ENCODE measurements around the gene ADAMTS12.
A peak's percentile ranks its signal among the peaks of the same experiment; 100 is the strongest.

The ADAMTS12 gene

DNA sequence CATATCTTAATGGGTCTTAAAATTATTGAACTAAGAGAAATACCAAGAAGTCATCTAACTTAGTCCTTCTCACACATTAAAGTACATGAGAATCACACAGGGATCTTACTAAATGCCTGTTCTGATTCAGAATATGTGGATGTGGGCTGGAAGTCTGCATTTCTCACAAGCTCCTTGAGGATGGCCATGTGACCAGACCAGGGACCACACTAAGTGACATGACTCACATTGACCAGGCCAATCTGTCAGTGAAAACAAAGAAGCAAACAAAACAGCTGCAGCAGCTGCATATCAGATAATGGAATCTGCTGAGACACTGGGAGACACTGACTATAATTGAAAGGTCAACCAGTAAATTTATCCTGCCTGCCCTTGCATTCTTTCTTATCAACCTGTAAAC is 110.5 kb downstream of the ADAMTS12 start:
- Histone ChIP-seq H3K14ac (ENCODE audit: low read length) (no peak overlapping the region), H3K18ac (ENCODE audit: low read length) (no peak overlapping the region), H3K36me3 (replicated peaks in 1 of 2; ENCODE audit: control insufficient read depth in 2 of 2, insufficient read depth in 2 of 2, low read length in 2 of 2) (no peaks in the 10 kb centered on the region), H2AK5ac (ENCODE audit: low read depth, low read length) (no peak overlapping the region), H4K91ac (ENCODE audit: low read depth, low read length, poor library complexity) (no peak overlapping the region), H2BK120ac (ENCODE audit: low read depth, low read length) (no peak overlapping the region), H2BK5ac (ENCODE audit: low read length) (no peak overlapping the region), H3K27ac (replicated peaks; ENCODE audit: low read length) (no peak overlapping the region), H3K4me2 (ENCODE audit: insufficient read depth, low read length, poor library complexity, severe bottlenecking) (no peak overlapping the region), H3K23ac (ENCODE audit: low read depth, low read length, poor library complexity) (no peak overlapping the region), H4K8ac (ENCODE audit: low read depth, low read length) (no peak overlapping the region), H3K4me3 (ENCODE audit: low read length in 2 of 2) (no peak overlapping the region), H3K4me1 (ENCODE audit: control insufficient read depth in 2 of 2, insufficient read depth in 1 of 2, low read depth in 1 of 2, low read length in 2 of 2) (peaks cover 2 to 13% of the 10 kb centered on the region in 2 donors), H2AFZ (ENCODE audit: low read length) (no peak overlapping the region), H3K9me3 (replicated peaks in 1 of 2; ENCODE audit: control insufficient read depth in 2 of 2, insufficient read depth in 1 of 2, low read depth in 1 of 2, low read length in 2 of 2) (peaks cover 0 to 52% of the 10 kb centered on the region in 2 donors), H3K9ac (ENCODE audit: low read depth, low read length, poor library complexity) (no peak overlapping the region), H3K79me1 (ENCODE audit: low read depth, low read length) (no peaks in the 10 kb centered on the region), H2BK12ac (ENCODE audit: low read length) (no peak overlapping the region), H3K27me3 (ENCODE audit: control insufficient read depth in 3 of 3, insufficient read depth in 3 of 3, low read depth in 1 of 3, low read length in 3 of 3) (no peaks in the 10 kb centered on the region), H2BK15ac (ENCODE audit: low read length) (no peak overlapping the region), H3K4ac (ENCODE audit: low read length) (no peak overlapping the region)
- DNase-seq (ENCODE audit: low spot score): peak; percentile 11

DNA sequence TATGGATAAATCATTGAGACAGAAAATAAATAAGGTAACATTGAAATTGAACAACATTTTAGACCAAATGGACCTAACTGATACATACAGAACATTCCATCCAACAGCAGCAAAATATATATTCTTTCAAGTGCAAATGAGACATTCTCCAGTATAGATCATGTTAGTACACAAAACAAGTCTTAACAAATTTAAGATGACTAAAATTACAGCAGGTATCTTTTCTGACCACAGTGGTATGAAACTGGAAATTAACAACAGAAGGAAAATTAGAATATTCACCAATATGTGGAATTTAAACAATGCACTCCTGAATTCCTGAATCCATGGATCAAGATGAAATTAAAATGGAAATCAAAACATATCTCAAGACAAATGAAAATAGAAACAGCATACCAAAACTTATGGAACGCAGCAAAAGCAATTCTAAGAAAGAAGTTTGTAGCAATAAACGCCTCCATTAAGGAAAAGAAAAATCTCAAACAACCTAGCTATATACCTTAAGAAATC is 115.6 kb downstream of the ADAMTS12 start:
- no peak overlapping the region for H3K14ac ChIP-seq (ENCODE audit: low read length)
- H3K9me3 ChIP-seq (replicated peaks in 1 of 2; ENCODE audit: control insufficient read depth in 2 of 2, insufficient read depth in 1 of 2, low read depth in 1 of 2, low read length in 2 of 2): peaks cover 0 to 33% of the 10 kb centered on the region in 2 donors
- no peak overlapping the region for H3K4ac ChIP-seq (ENCODE audit: low read length)
- no peak for DNase-seq (ENCODE audit: low spot score)
- H3K36me3 ChIP-seq (replicated peaks in 1 of 2; ENCODE audit: control insufficient read depth in 2 of 2, insufficient read depth in 2 of 2, low read length in 2 of 2): no peaks in the 10 kb centered on the region
- no peak overlapping the region for H3K4me2 ChIP-seq (ENCODE audit: insufficient read depth, low read length, poor library complexity, severe bottlenecking)
- H2BK12ac ChIP-seq (ENCODE audit: low read length): no peak overlapping the region
- no peak overlapping the region for H4K8ac ChIP-seq (ENCODE audit: low read depth, low read length)
- H3K79me1 ChIP-seq (ENCODE audit: low read depth, low read length): no peaks in the 10 kb centered on the region
- H2AK5ac ChIP-seq (ENCODE audit: low read depth, low read length): no peak overlapping the region
- WGBS, 2 donors (ENCODE audit: extremely low coverage in 2 of 2, insufficient read length in 2 of 2, insufficient replicate concordance in 1 of 2): no CpG with 5 or more reads among the region's 2 CpGs
- H2BK15ac ChIP-seq (ENCODE audit: low read length): no peak overlapping the region
- H3K9ac ChIP-seq (ENCODE audit: low read depth, low read length, poor library complexity): no peak overlapping the region
- no peak overlapping the region for H2AFZ ChIP-seq (ENCODE audit: low read length)
- H4K91ac ChIP-seq (ENCODE audit: low read depth, low read length, poor library complexity): no peak overlapping the region
- H3K4me1 ChIP-seq (ENCODE audit: control insufficient read depth in 2 of 2, insufficient read depth in 1 of 2, low read depth in 1 of 2, low read length in 2 of 2): peaks cover under 1 to 12% of the 10 kb centered on the region in 2 donors
- no peak overlapping the region for H3K18ac ChIP-seq (ENCODE audit: low read length)
- no peak overlapping the region for H2BK5ac ChIP-seq (ENCODE audit: low read length)
- H3K27me3 ChIP-seq (ENCODE audit: control insufficient read depth in 3 of 3, insufficient read depth in 3 of 3, low read depth in 1 of 3, low read length in 3 of 3): no peaks in the 10 kb centered on the region
- no peak overlapping the region for H3K4me3 ChIP-seq (ENCODE audit: low read length in 2 of 2)
- no peak overlapping the region for H3K27ac ChIP-seq (replicated peaks; ENCODE audit: low read length)
- H2BK120ac ChIP-seq (ENCODE audit: low read depth, low read length): no peak overlapping the region
- no peak overlapping the region for H3K23ac ChIP-seq (ENCODE audit: low read depth, low read length, poor library complexity)

DNA sequence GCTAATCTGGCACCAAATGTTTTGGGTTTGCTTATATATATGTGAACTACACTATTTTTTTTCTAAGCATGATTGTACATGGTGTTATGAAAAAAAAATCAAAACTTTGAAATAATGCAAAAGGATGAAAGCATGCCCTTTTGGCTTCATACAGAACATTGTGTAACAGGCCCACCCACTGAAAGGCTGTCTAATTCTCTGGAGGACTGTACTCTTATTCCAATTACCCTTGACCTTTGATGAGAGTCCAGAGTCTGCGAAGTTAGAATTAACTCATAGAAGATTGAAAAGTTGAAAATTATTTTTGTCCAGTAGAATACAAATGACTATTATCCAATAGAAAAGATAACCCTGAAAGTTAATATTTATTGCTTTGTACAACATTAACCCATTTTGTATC is 117.4 kb downstream of the ADAMTS12 start:
- no peak overlapping the region for H4K91ac ChIP-seq (ENCODE audit: low read depth, low read length, poor library complexity)
- H3K27me3 ChIP-seq (ENCODE audit: control insufficient read depth in 3 of 3, insufficient read depth in 3 of 3, low read depth in 1 of 3, low read length in 3 of 3): no peaks in the 10 kb centered on the region
- no peak overlapping the region for H3K14ac ChIP-seq (ENCODE audit: low read length)
- H3K9me3 ChIP-seq (replicated peaks in 1 of 2; ENCODE audit: control insufficient read depth in 2 of 2, insufficient read depth in 1 of 2, low read depth in 1 of 2, low read length in 2 of 2): peaks cover 0 to 33% of the 10 kb centered on the region in 2 donors
- no CpG with 5 or more reads among the region's 1 CpG for WGBS, 2 donors (ENCODE audit: extremely low coverage in 2 of 2, insufficient read length in 2 of 2, insufficient replicate concordance in 1 of 2)
- no peak overlapping the region for H3K4me3 ChIP-seq (ENCODE audit: low read length in 2 of 2)
- H2BK12ac ChIP-seq (ENCODE audit: low read length): no peak overlapping the region
- H3K4ac ChIP-seq (ENCODE audit: low read length): no peak overlapping the region
- no peaks in the 10 kb centered on the region for H3K79me1 ChIP-seq (ENCODE audit: low read depth, low read length)
- no peak overlapping the region for H2BK120ac ChIP-seq (ENCODE audit: low read depth, low read length)
- no peak overlapping the region for H2BK15ac ChIP-seq (ENCODE audit: low read length)
- H3K4me1 ChIP-seq (ENCODE audit: control insufficient read depth in 2 of 2, insufficient read depth in 1 of 2, low read depth in 1 of 2, low read length in 2 of 2): peaks cover 0 to 2% of the 10 kb centered on the region in 2 donors
- no peak for DNase-seq (ENCODE audit: low spot score)
- H3K18ac ChIP-seq (ENCODE audit: low read length): no peak overlapping the region
- no peaks in the 10 kb centered on the region for H3K36me3 ChIP-seq (replicated peaks in 1 of 2; ENCODE audit: control insufficient read depth in 2 of 2, insufficient read depth in 2 of 2, low read length in 2 of 2)
- no peak overlapping the region for H3K27ac ChIP-seq (replicated peaks; ENCODE audit: low read length)
- no peak overlapping the region for H2BK5ac ChIP-seq (ENCODE audit: low read length)
- no peak overlapping the region for H2AFZ ChIP-seq (ENCODE audit: low read length)
- H2AK5ac ChIP-seq (ENCODE audit: low read depth, low read length): no peak overlapping the region
- no peak overlapping the region for H3K9ac ChIP-seq (ENCODE audit: low read depth, low read length, poor library complexity)
- H3K4me2 ChIP-seq (ENCODE audit: insufficient read depth, low read length, poor library complexity, severe bottlenecking): no peak overlapping the region
- H3K23ac ChIP-seq (ENCODE audit: low read depth, low read length, poor library complexity): no peak overlapping the region
- no peak overlapping the region for H4K8ac ChIP-seq (ENCODE audit: low read depth, low read length)

DNA sequence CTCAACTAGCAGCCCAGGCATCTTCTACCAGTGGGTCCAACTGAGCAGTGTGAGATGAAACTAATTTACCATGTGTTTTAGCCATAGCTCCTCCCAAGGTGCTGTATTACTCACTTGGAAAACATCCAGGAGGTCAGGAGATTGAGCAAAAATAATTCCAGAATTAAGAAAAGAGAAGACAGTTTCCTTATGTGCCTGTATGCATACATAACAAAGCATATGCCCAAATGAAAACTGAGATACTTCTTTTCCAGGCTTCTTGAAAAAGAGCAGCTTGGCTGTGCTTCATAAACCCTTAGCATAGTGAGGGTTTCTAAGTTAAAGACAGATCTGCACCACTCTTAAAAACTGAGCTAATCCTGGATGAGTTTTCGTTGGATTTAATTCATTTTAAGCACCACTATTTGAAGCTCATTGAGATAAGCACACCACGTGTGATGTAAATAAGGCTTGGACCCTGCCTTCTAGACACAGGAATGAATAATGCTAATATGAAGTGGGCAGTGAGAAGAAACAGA is 119.4 kb downstream of the ADAMTS12 start:
- H3K79me1 ChIP-seq (ENCODE audit: low read depth, low read length): no peaks in the 10 kb centered on the region
- no peak overlapping the region for H2BK12ac ChIP-seq (ENCODE audit: low read length)
- no peak overlapping the region for H3K4me2 ChIP-seq (ENCODE audit: insufficient read depth, low read length, poor library complexity, severe bottlenecking)
- no peak overlapping the region for H4K91ac ChIP-seq (ENCODE audit: low read depth, low read length, poor library complexity)
- H3K27ac ChIP-seq (replicated peaks; ENCODE audit: low read length): no peak overlapping the region
- H2AK5ac ChIP-seq (ENCODE audit: low read depth, low read length): no peak overlapping the region
- no peaks in the 10 kb centered on the region for H3K36me3 ChIP-seq (replicated peaks in 1 of 2; ENCODE audit: control insufficient read depth in 2 of 2, insufficient read depth in 2 of 2, low read length in 2 of 2)
- no peak overlapping the region for H2AFZ ChIP-seq (ENCODE audit: low read length)
- H3K4me3 ChIP-seq (ENCODE audit: low read length in 2 of 2): no peak overlapping the region
- no peak overlapping the region for H3K9ac ChIP-seq (ENCODE audit: low read depth, low read length, poor library complexity)
- no peaks in the 10 kb centered on the region for H3K27me3 ChIP-seq (ENCODE audit: control insufficient read depth in 3 of 3, insufficient read depth in 3 of 3, low read depth in 1 of 3, low read length in 3 of 3)
- no peak overlapping the region for H3K4ac ChIP-seq (ENCODE audit: low read length)
- no peak for DNase-seq (ENCODE audit: low spot score)
- no peak overlapping the region for H2BK5ac ChIP-seq (ENCODE audit: low read length)
- no peak overlapping the region for H2BK120ac ChIP-seq (ENCODE audit: low read depth, low read length)
- no peak overlapping the region for H2BK15ac ChIP-seq (ENCODE audit: low read length)
- H4K8ac ChIP-seq (ENCODE audit: low read depth, low read length): no peak overlapping the region
- no CpG with 5 or more reads among the region's 2 CpGs for WGBS, 2 donors (ENCODE audit: extremely low coverage in 2 of 2, insufficient read length in 2 of 2, insufficient replicate concordance in 1 of 2)
- no peak overlapping the region for H3K23ac ChIP-seq (ENCODE audit: low read depth, low read length, poor library complexity)
- H3K14ac ChIP-seq (ENCODE audit: low read length): no peak overlapping the region
- H3K4me1 ChIP-seq (ENCODE audit: control insufficient read depth in 2 of 2, insufficient read depth in 1 of 2, low read depth in 1 of 2, low read length in 2 of 2): peaks cover 1 to 5% of the 10 kb centered on the region in 2 donors
- H3K9me3 ChIP-seq (replicated peaks in 1 of 2; ENCODE audit: control insufficient read depth in 2 of 2, insufficient read depth in 1 of 2, low read depth in 1 of 2, low read length in 2 of 2): peaks cover 0 to 20% of the 10 kb centered on the region in 2 donors
- H3K18ac ChIP-seq (ENCODE audit: low read length): no peak overlapping the region
